HCT116 (cell line): ENCODE measurements around the gene BLID. TPM values are rescaled to one million over a fixed set of nuclear protein-coding genes. Genes with fewer than 3 reads are reported as not detected.
A peak's percentile ranks its signal among the peaks of the same experiment; 100 is the strongest.

Experiments
- ATAC-seq: fragments of 200-7000 bp; cut with Tn5 transposase; 2 replicates; pipeline ENCODE4 v1.9.1; 2020; ENCODE audit warnings: mild to moderate bottlenecking, moderate library complexity
- BruUV-seq: library from RNA; stranded (reverse); fragments of 400-500 nt; replicated peaks from 2 replicates; lab custom pipeline; 2021; lab: Mats Ljungman, UMichigan
- CTCF ChIA-PET: fragments of 300-600 bp; sonication (Branson Sonifier 250); formaldehyde crosslinking; loops from one replicate; lab custom pipeline; 2021; ENCODE audit warnings: antibody characterized with exemption; lab: Charles Lee
- POLR2A ChIA-PET: fragments of 300-600, 350-600 bp; sonication (Branson Sonifier 250); formaldehyde crosslinking; loops from one replicate; lab custom pipeline; 2021; ENCODE audit warnings: antibody characterized with exemption; lab: Charles Lee
- RAD21 ChIA-PET, 2 experiments: fragments of 300-600 bp; sonication (Branson Sonifier 250); formaldehyde crosslinking; loops; one replicate each; lab custom pipeline; 2023; ENCODE audit warnings: low total read pairs in 2 of 2; ENCODE audit not compliant: uncharacterized antibody in 2 of 2, unreplicated experiment in 2 of 2, low non-redundant PET in 1 of 2; lab: Charles Lee
- DNase-seq: peaks from one replicate; pipeline ENCODE4 v3.0.0-alpha.2; 2010; ENCODE audit warnings: low read depth, low spot score
- H2AFZ ChIP-seq: fragments of 200-600 bp; shearing (Covaris generic), sonication (generic); 2 replicates; pipeline ENCODE4 v1.6.1; 2017; ENCODE audit warnings: low read depth, mixed run types, mixed read lengths, antibody characterized with exemption, low read length; ENCODE audit not compliant: poor library complexity, severe bottlenecking
- H3K27ac ChIP-seq: 2 replicates; pipeline ENCODE4 v1.5.1; 2012; ENCODE audit warnings: low read depth, low read length
- H3K27me3 ChIP-seq: fragments of 200-600 bp; sonication (generic); 2 replicates; pipeline ENCODE4 v1.6.1; 2016; ENCODE audit warnings: mixed run types, low read length, mixed read lengths; ENCODE audit not compliant: insufficient read depth
- H3K36me3 ChIP-seq, 2 experiments: fragments of 200-500 bp in 1 of 2; fragments of 200-600 bp in 1 of 2; sonication (Bioruptor generic) in 1 of 2; sonication (generic) in 1 of 2; 2 replicates each; pipeline versions ENCODE4 v1.5.1 to v1.6.1; 2014 to 2016; ENCODE audit warnings: low read length in 2 of 2, inconsistent platforms in 1 of 2, mixed read lengths in 1 of 2, mixed run types in 1 of 2; ENCODE audit not compliant: insufficient read depth in 2 of 2, control insufficient read depth in 1 of 2
- H3K4me1 ChIP-seq, 2 experiments: fragments of 200-600 bp in 1 of 2; sonication (generic) in 1 of 2; 2 replicates each; pipeline versions ENCODE4 v1.5.1 to v1.6.1; 2012 to 2017; ENCODE audit warnings: low read length in 2 of 2, inconsistent platforms in 1 of 2, mild to moderate bottlenecking in 1 of 2, mixed read lengths in 1 of 2, mixed run types in 1 of 2, moderate library complexity in 1 of 2; ENCODE audit not compliant: insufficient read depth in 2 of 2, control insufficient read depth in 1 of 2
- H3K4me2 ChIP-seq: fragments of 200-600 bp; sonication (generic); 2 replicates; pipeline ENCODE4 v1.6.1; 2017; ENCODE audit warnings: mixed run types, low read length, mixed read lengths
- H3K4me3 ChIP-seq, 2 experiments: fragments of 200-600 bp in 1 of 2; sonication (generic) in 1 of 2; replicated peaks in 1 of 2; 2 replicates each; pipeline ENCODE4 v1.5.1; 2011 to 2016; ENCODE audit warnings: low read length in 2 of 2, control low read depth in 1 of 2, low read depth in 1 of 2, mild to moderate bottlenecking in 1 of 2, mixed read lengths in 1 of 2, mixed run types in 1 of 2
- H3K79me2 ChIP-seq: fragments of 200-600 bp; sonication (generic); 2 replicates; pipeline ENCODE4 v1.6.1; 2017; ENCODE audit warnings: mild to moderate bottlenecking, mixed run types, low read length, moderate library complexity, mixed read lengths; ENCODE audit not compliant: insufficient read depth
- H3K9ac ChIP-seq: fragments of 200-600 bp; sonication (generic); 2 replicates; pipeline ENCODE4 v1.6.1; 2016; ENCODE audit warnings: low read length, mixed read lengths
- H3K9me2 ChIP-seq: fragments of 200-600 bp; sonication (generic), shearing (Covaris generic); 2 replicates; pipeline ENCODE4 v1.6.1; 2017; ENCODE audit warnings: mixed run types, mild to moderate bottlenecking, moderate library complexity; ENCODE audit not compliant: insufficient read depth
- H3K9me3 ChIP-seq, 2 experiments: fragments of 200-500 bp in 1 of 2; fragments of 200-600 bp in 1 of 2; sonication (Bioruptor generic) in 1 of 2; sonication (generic) in 1 of 2; 2 replicates each; pipeline ENCODE4 v1.6.1; 2014 to 2017; ENCODE audit warnings: low read length in 2 of 2, mixed read lengths in 2 of 2, inconsistent platforms in 1 of 2, low read depth in 1 of 2, mild to moderate bottlenecking in 1 of 2, mixed run types in 1 of 2, moderate library complexity in 1 of 2; ENCODE audit not compliant: control insufficient read depth in 1 of 2, insufficient read depth in 1 of 2
- H4K20me1 ChIP-seq: fragments of 200-600 bp; sonication (generic), shearing (Covaris generic); 2 replicates; pipeline ENCODE4 v1.6.1; 2017; ENCODE audit warnings: mixed run types, mild to moderate bottlenecking, moderate library complexity; ENCODE audit not compliant: insufficient read depth
- EZH2 ChIP-seq: fragments of 200-600 bp; sonication (generic); IDR thresholded peaks from 2 replicates; pipeline ENCODE4 v1.6.1; 2017; ENCODE audit warnings: antibody characterized with exemption, mixed run types
- FOSL1 ChIP-seq: IDR thresholded peaks from 2 replicates; pipeline ENCODE4 v1.6.1; 2012; ENCODE audit warnings: low read depth
- SIN3A ChIP-seq: IDR thresholded peaks from 2 replicates; pipeline ENCODE4 v1.6.1; 2012; ENCODE audit warnings: low read depth
- YY1 ChIP-seq: IDR thresholded peaks from 2 replicates; pipeline ENCODE4 v1.6.1; 2011; ENCODE audit warnings: low read length, low read depth, moderate library complexity, mild to moderate bottlenecking; ENCODE audit not compliant: insufficient replicate concordance; ENCODE audit errors: extremely low read depth
- intact Hi-C: fragments of 100-400 bp; cut with micrococcal nuclease; formaldehyde crosslinking; loops from 2 replicates; pipeline ENCODE4 v1.10.0; 2022
- total RNA-seq: library from RNA; stranded (reverse); gene quantifications from one replicate; pipeline ENCODE4 v1.2.1, GENCODE V29; 2021; ENCODE audit not compliant: unreplicated experiment
- TF ChIP-seq, protein P1 (sequence below): IDR thresholded peaks from 2 replicates; pipeline ENCODE4 v1.6.1; 2011; ENCODE audit warnings: mild to moderate bottlenecking, low read length, moderate library complexity; ENCODE audit not compliant: insufficient replicate concordance; ENCODE audit errors: extremely low read depth

Gene BLID
- total RNA-seq, 1 experiment from 2014 or later: 8.9 TPM

DNA sequence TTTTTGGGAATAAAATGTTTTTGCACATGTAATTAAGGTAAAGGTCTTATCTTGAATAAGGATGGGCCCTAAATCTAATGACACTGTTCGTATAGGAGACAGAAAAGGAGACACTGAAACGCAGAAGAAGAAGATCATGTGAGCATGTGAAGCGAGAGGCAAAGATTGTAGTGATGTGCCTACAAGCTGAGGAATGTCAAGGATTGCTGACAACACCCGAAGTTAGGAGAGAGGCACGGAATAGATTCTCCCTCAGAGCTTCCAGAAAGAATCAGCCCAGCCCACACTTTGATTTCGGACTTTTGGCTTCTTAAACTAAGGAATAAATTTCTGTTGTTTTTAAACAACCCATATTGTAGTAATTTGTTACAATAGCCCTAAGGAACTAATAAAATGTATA lies 4.1 kb upstream of the BLID start (continued):
- TF ChIP-seq, protein P1, sequence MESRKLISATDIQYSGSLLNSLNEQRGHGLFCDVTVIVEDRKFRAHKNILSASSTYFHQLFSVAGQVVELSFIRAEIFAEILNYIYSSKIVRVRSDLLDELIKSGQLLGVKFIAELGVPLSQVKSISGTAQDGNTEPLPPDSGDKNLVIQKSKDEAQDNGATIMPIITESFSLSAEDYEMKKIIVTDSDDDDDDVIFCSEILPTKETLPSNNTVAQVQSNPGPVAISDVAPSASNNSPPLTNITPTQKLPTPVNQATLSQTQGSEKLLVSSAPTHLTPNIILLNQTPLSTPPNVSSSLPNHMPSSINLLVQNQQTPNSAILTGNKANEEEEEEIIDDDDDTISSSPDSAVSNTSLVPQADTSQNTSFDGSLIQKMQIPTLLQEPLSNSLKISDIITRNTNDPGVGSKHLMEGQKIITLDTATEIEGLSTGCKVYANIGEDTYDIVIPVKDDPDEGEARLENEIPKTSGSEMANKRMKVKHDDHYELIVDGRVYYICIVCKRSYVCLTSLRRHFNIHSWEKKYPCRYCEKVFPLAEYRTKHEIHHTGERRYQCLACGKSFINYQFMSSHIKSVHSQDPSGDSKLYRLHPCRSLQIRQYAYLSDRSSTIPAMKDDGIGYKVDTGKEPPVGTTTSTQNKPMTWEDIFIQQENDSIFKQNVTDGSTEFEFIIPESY: no peak
- TF ChIP-seq EZH2: no peak
- TF ChIP-seq SIN3A: no peak
- no peak for TF ChIP-seq YY1
- TF ChIP-seq FOSL1: no peak

DNA sequence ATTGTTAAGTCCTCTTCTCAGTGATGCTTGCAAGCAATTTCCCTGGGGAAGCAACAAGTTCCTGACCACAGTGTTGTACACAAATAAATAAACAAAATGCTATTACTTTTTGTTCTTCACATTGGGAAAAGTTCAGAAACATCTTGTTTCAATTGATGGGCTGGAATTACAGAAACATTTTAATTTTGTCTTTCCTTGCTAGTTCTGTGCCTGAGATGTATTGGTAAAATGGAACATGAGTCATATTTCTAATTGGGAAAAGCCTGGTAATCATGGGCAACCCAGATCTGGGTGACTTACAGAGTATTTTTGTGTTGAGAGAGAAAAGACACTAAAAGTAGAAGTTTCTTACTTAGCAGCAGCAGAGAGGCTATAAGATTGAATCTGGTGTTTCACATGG lies 576 bp upstream of the BLID start:
- H3K9me3 ChIP-seq: no peaks in the 10 kb centered on the region
- peaks cover 100% of the 10 kb centered on the region for H3K79me2 ChIP-seq
- no peaks in the 10 kb centered on the region for H4K20me1 ChIP-seq
- H2AFZ ChIP-seq: no peak overlapping the region
- peaks cover 22 to 64% of the 10 kb centered on the region in 2 experiments; a peak in 3 of 4 replicates for H3K4me1 ChIP-seq
- peaks cover 4 to 67% of the 10 kb centered on the region in 2 experiments for H3K36me3 ChIP-seq
- ATAC-seq (no peak), DNase-seq (no peak)
- intact Hi-C loops: no loop called here
- no peaks in the 10 kb centered on the region for H3K27me3 ChIP-seq
- no peak overlapping the region for H3K9ac ChIP-seq
- H3K4me2 ChIP-seq: no peak overlapping the region
- TF ChIP-seq EZH2 (no peak), SIN3A (0 out of 2 replicates have a peak, but pooled peaks have one; percentile 9)
- RAD21 ChIA-PET: no interaction called here
- H3K9me2 ChIP-seq: no peaks in the 10 kb centered on the region
- no peak overlapping the region for H3K4me3 ChIP-seq
- H3K27ac ChIP-seq: peak overlapping the region; percentile 39; the same call in 1 of the 2 replicates
- CTCF ChIA-PET: no interaction called here
- POLR2A ChIA-PET: no interaction called here
- BruUV-seq: no TSS peak
